Stimulated activated CD4-positive, alpha-beta T cell treated with anti-CD3 and anti-CD28 coated beads, TNF-alpha, amount 100 ng/mL, for 24 hours (primary cell): ENCODE results near the gene GNG3.
A peak's percentile ranks its signal among the peaks of the same experiment; 100 is the strongest.
"Not testable (repeated sequence)": the region's sequence is repeated elsewhere in the genome, so short reads cannot be mapped to it uniquely, and the experiment has no call there.

Experiments
- DNase-seq, 3 experiments: peaks; one replicate each; pipeline ENCODE4 v3.0.0-alpha.2; 2020; ENCODE audit warnings: low read depth in 3 of 3

GNG3 gene

DNA sequence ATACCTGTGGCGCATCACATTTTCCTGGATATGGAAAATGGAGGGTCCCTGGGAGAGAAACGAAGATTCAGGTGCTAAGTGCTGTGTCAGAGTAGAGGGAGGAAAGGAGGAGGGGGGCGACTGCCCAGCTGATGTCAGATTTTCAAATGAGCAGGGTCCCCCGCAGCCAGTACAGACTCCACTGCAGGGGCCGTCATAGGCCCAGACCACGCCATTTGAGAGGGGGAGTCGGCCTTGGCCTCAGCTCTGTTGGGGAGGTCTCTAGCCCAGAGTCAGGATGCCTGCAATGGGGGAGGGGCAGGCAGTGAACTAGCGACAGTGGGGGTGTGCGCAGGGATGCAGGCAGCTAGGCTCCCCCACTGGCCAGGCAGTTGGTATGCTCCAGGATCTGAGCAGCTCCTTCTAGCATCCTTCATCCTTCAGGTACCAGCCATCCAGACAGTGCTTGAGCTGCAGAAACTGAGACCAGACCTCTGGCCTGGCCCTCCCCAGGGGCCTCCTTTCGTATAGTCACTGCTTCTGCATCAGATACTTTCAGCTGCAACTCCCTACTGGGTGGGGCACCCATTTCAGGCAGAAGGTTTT is at the start of gene GNG3, which contains the start of gene BSCL2:
Gene GNG3 (plus strand): TSS at position 400 of the 585 bp plus-strand sequence. CDS start 620 bp downstream, outside the sequence.
Gene BSCL2 (minus strand): TSS at position 148 of the 585 bp plus-strand sequence. CDS start 229 bp downstream, outside the sequence.
- DNase-seq = no peak

DNA sequence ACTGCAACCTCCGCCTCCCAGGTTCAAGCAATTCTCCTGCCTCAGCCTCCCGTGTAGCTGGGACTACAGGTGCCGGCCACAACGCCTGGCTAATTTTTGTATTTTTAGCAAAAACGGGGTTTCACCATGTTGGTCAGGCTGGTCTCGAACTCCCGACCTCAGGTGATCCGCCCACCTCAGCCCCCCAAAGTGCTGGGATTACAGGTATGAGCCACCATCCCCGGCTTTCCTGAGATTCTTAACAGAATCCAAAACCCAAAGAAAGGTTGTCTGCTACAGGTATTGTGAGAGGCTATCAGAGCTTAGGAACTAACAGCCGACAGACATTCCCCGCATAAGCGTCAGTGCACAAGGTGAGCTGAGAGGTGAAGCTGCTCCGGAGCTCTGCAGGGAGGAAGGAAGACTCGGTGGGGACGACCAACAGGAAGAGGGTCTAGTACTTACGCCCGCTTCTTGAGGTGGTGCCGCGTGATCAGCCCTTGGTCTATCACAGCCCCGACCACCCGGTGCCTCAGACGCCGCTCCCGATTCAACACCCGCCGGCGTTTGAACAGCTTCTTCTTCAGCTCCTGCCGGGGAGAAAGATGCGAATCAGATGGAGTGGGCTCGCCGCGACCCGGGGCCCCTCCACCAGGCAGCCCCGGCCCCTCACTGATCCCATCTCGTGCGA is 42.9 kb upstream of the GNG3 start:
- peak in 2 of 3 experiments; percentile 23 to 42 for DNase-seq

DNA sequence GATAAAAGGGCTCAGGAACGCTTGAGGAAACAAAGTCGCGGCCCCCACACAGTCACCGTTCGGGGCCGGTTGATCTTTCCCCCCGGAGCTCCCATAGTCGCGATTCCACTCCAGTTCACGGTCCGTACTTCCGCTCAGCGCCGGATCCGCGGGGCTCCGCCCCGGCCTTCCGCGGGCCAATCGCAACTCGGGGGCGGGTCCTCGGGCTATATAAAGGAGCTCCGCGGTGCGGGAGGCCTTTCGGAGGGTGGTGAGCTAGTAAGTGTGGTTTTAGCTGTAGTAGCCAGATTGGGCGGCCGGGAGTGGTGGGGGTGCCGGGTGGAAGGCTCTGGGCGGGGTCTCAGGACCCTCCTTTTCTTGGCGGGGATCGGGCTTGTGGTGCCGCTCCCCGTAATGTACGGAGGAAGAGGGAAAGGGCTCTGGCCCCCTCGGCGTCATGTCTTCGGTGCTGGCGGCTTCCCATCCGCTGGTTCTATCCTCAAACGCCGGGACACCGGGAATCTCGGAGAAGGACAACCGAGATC is 42.3 kb upstream of the GNG3 start, which contains the start of the genes C11orf98 and CSKMT:
Gene C11orf98 (minus strand): TSS at position 136 of the 524 bp plus-strand sequence. CDS start 41 bp downstream, at position 95.
Gene CSKMT (plus strand): TSS at position 238 of the 524 bp plus-strand sequence. CDS start 568 bp downstream, outside the sequence.
- DNase-seq = peak; percentile 93 to 96 (median 96)

DNA sequence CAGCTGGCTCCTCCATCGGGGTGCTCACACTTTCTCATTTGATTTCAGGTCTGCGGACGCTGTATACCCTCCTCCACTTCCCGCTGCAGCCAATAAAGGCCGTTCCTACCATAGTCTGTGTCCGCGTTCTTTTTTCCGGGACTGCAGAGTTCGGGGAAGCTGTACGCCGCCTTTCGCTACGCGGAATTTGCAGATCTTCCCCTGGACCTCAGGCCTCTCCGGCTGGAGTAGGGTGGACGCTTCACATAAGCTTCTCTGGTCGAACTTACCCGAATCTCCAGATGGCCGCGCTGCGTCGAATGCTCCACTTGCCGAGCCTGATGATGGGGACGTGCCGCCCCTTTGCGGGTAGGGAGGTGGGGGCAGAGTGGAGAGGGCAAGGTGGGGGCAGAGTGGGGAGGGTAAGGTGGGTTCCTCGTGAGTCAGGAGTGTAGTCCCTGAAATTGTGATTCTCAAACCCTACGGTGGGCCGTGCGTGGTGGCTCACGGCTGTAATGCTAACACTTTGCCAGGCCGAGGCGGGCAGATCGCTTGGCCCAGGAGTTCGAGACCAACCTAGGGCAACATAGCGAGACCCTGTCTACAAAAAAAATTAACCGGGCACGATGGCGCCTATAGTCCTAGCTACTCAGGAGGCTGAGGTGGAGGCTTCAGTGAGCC is 41.7 kb upstream of the GNG3 start:
- peak; percentile 38 to 55 (median 43) for DNase-seq

DNA sequence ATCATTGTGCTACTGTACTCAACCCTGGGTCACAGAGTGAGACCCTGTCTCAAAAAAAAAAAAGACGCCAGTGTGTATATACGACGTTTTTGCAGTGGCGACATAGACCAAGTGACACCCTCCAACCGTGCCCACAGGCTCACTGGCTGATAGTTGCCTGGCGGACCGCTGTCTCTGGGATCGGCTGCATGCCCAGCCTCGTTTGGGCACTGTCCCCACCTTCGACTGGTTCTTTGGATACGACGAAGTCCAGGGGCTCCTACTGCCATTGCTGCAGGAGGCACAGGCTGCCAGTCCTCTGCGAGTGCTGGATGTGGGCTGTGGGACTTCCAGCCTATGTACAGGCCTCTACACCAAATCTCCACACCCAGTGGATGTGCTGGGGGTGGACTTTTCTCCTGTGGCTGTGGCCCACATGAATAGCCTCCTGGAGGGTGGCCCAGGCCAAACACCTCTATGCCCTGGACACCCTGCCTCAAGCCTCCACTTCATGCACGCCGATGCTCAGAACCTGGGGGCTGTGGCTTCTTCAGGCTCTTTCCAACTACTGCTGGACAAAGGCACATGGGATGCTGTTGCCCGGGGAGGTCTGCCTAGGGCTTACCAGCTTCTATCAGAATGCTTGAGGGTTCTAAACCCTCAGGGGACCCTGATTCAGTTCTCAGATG is 41.1 kb upstream of the GNG3 start:
- no peak for DNase-seq

DNA sequence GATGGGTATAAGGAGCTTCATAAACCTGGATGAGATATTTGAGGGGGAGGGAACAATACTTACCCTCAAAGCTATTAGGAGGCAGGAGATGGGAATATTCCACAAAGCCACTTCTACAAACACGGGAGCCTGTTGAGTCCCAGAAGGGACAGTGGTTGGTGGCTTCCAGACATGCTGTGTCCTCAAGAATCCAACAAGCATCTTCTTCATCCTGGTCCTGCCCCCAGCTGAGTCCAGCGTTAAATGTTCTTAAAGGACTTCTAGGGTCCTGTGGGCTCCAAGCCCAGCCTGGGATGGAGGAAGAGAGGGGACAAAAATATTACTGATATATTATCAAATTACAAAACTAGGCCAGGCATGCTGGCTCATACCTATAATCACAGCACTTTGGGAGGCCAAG is 40.0 kb upstream of the GNG3 start:
- DNase-seq = no peak

DNA sequence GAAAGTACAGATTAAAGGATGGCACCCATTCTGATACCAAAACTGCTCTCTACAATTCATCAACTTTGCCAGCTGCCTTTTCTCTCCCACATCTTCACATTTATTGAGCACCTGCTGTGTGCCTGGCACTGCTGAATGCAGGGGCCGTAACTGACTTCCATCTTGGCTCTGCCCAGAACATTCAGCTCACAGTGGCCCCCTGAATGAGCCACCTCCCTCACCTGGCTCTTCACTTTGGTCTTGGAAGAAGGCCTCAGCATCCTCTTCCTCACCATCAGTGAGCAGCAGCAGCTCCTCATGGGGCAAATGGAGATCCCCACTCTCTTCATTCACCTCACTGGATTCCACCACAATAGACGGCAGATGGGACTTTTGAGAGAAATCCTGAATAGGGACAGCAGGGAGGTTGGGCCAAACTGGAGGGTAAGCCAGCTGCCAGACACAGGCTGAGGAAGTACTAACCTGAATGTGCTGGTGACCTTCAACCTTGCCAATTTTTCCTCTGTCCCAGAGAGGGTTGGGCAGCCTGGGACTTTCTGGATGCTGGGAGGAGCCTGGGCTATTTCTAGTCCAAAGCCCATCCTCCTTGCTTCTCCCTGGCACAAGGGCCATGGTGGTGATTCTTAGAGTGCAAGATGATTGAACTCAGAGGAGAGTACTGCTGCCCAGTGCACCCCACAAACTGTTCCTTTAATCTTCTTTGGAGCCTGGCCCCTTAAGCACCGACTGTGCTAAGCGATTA is 37.9 kb upstream of the GNG3 start:
- no peak for DNase-seq

DNA sequence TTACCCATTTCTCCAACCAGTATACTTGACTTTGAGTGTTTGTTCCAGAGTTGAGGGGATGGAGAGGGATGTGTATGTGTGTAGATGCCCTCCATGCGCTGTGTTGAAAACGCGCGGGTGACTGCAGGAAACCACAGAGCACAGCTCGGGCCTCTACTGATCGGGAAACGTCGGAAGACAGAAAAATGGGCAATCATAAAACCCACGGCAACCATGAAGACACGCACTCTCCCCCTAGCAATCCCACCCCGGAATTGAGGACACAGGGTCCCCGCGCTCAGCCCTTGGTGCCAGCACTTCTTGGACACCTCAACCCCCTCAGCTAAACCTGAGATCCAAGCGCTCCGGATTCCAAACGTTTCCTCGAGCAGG is 36.3 kb upstream of the GNG3 start:
- no peak for DNase-seq

DNA sequence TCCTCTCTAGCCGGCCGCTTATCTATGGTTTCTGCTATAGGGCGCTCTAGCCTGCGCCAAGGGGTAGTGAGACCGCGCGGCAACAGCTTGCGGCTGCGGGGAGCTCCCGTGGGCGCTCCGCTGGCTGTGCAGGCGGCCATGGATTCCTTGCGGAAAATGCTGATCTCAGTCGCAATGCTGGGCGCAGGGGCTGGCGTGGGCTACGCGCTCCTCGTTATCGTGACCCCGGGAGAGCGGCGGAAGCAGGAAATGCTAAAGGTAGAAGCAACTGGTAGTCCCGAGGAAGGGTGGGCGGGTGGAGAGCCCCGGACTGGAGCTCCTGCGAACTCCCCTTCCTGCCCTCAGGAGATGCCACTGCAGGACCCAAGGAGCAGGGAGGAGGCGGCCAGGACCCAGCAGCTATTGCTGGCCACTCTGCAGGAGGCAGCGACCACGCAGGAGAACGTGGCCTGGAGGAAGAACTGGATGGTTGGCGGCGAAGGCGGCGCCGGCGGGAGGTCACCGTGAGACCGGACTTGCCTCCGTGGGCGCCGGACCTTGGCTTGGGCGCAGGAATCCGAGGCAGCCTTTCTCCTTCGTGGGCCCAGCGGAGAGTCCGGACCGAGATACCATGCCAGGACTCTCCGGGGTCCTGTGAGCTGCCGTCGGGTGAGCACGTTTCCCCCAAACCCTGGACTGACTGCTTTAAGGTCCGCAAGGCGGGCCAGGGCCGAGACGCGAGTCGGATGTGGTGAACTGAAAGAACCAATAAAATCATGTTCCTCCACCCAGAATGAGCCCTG is 35.7 kb upstream of the GNG3 start, which contains the start of the genes LBHD1 and UQCC3:
Gene LBHD1 (minus strand): TSS at position 660 of the 782 bp plus-strand sequence. CDS start 2,236 bp downstream, outside the sequence.
Gene UQCC3 (plus strand): TSS at position 66 of the 782 bp plus-strand sequence. CDS start 73 bp downstream, at position 139.
- peak; percentile 54 to 76 (median 70) for DNase-seq

DNA sequence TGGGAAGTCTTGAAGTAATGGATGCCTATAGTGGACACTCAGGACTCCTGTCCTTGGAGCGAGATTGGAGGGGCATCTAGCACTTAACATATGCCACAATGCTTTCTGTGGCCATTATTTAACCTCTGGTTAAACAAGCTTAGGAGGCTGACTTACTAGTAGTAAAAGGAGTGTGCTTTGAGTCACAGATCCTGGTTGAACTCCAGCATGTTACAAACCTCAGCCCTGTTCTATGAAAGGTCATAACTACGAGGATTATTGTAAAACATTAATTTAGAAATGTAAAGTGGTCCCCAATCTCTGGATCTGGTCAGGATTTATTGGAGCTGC is 34.3 kb upstream of the GNG3 start:
- DNase-seq = no peak

DNA sequence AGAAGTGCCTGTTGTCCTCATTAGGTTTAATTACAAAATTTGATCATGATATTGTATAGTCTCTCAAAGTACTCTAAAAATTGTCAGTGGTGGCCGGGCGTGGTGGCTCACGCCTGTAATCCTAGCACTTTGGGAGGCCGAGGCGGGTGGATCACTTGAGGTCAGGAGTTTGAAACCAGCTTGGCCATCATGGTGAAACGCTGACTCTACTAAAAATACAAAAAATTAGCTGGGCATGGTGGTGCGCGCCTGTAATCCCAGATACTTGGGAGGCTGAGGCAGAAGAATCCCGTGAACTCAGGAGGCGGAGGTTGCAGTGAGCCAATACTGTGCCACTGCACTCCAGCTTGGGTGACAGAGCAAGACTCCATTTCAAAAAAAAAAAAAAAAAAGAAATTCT is 32.1 kb upstream of the GNG3 start:
- DNase-seq = not testable (repeated sequence)

DNA sequence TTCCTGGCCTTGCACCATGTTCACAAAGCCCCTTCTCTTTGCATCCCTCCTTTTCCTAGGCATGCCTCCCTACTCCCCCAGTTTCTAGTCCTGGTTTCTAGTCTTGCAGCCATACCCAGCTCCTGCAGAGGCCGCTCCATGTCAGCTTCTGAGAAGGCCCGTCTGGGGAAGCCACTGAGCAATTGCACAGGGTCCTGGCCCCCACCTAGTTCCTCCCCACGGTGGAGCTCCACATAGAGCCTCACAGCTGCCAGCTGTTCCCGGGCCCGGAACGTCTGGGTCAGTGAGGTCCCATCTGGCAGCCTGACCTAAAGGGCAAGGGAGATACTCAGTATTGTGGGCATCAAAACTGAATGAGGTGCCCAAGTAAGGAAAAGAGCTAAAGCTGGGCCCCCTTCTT is 30.8 kb upstream of the GNG3 start:
- DNase-seq = no peak

DNA sequence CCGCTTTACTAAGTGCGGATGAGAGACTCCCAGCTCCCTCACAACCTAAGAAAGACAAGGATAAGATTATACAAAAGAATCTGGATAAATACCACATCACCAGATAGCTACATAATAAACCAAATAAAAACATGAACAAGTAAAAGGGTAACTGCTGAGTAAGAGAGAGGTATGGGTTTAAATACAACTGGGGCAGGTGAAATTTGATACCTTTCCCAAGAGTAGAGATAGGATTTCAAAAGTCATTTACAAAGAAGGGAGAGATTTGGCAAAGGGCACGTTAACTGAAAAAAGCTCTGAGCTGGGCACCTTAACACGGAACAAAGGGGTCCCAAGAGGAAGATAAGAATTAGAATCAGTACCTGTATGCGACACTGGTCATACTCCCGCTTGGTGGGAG is 30.3 kb upstream of the GNG3 start:
- no peak for DNase-seq

DNA sequence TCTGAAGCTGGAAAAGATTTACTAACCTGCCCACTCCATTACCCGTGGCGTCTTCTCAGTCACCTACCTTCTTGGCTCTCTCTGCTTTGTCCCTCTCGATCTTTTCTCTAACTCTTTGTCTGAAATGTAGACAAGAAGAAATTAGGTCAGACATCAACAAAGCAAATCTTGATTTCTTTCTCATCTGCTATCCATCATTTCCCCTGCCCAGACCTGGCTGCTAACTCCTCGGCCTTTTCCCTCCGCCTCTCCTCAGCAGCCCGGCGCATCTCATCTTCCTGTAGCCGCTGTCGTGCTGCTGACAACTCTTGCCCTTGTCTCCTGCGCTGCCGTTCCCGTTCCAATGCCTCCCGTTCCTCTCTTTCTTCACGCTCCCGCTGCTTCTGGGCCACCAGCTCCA is 29.8 kb upstream of the GNG3 start:
- no peak for DNase-seq

DNA sequence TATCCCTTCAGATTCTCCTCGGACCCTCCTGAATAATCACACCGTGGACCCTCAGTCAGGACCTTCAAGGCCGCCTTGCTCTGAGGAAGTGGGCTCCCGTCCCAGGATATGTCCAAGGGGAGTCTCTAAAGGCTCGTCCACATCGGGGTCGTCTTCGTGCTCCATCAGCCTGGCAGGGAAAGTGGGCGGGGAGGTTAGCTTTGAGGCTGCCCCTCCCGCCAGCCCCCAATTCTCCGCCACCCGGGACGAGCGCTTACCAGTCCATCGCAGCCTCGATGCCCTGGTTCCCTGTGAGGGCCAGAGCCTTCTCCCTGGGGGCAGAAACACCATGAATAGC is 29.1 kb upstream of the GNG3 start:
- no peak for DNase-seq

DNA sequence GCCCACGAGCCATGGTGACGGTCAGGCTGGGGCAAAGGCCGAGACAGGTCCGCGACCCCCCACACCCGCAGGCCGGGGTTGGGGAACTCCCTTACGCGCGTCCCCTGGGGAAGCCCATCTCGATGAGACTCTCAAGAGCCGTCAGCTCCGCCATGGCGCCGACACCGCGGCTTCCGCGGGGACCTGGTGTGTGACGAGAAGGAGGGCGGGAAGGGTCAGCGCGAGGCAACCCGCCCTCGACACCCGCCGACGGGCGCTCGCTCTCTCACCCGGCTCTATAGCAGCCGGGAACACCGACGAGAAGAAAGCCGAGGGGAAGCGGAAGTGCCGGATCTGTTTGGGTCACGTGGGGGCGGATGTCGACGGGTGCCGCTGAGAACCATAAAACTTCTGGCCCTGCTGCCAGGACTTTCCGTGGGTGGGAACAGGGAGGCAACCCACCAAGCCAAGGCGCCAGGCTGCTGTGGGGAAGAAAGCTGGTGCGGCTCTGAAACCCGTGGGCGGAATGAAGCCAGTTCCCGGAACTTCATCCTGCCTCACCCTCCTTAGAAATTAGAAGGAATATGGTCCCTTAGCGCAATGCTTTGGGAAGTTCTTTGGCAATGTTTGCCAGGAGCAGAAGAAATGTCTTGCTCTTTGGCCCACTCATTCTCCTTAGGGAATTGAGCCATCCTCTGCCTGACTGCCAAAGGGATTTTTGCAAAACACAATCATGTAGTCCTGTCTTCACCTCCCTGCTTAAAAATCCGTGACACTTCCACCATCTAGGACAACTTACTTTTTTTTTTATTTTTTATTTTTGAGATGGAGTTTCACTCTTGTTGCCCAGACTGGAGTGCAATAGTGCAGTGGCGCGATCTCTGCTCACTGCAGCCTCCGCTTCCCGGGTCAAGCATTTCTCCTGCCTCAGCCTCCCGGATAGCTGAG is 28.4 kb upstream of the GNG3 start, which contains the start of gene UBXN1:
Gene UBXN1 (minus strand): TSS at position 304 of the 927 bp plus-strand sequence. CDS start 150 bp downstream, at position 154.
- DNase-seq = peak; percentile 76 to 86 (median 83)

DNA sequence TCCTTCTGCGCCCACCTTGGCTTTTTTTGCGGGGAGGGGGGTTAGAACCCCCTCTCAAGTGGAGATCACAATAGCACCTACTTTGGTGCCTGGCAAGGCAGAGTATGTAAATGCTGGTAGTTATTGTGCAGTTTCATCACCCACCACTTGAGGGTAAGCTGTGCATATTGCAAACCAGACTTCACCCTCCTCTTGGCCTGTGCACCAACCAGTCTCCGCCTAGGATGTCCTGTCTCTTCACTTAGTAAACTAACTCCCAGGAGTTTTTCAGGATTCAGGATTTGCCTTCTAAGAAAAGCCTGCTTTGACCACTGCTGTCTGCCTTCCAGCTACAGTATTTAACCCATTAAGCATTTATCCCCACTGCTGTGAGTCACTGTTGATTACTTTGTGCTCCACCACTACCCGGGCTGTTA is 26.6 kb upstream of the GNG3 start:
- no peak for DNase-seq

DNA sequence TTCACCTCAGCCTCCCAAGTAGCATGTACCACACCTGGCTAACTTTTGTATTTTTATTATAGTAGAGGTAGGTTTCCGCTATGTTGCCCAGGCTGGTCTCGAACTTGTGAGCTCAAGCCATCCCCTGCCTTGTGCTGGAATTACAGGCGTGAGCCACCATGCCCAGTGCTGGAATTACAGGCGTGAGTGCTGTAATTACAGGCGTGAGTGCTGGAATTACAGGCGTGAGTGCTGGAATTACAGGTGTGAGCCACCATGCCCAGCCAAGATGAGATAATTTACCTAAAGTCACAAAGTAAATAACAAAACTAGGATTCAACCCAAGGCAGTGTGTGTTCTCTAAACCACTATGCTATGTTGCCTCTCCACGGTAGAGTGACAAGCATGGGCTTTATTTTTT is 25.0 kb upstream of the GNG3 start:
- DNase-seq = no peak
